Neural cell (in vitro differentiated cells): ENCODE measurements around the gene REL.

ENCODE experiments used
- EP300 ChIP-seq: fragments of 450-650 bp; conservative IDR thresholded peaks from 2 replicates; pipeline ENCODE4 v1.6.1; 2014; ENCODE audit warnings: antibody characterized with exemption, mild to moderate bottlenecking, moderate library complexity; ENCODE audit not compliant: poor library complexity, severe bottlenecking
- EZH2 ChIP-seq: fragments of 200-600, 300-800 bp; shearing (Covaris generic), sonication (generic); IDR thresholded peaks from 2 replicates; pipeline ENCODE4 v1.6.1; 2014; ENCODE audit warnings: antibody characterized with exemption, low read length, borderline replicate concordance, mild to moderate bottlenecking; ENCODE audit not compliant: insufficient read depth, poor library complexity, severe bottlenecking
- MXI1 ChIP-seq: fragments of 450-650 bp; conservative IDR thresholded peaks from 2 replicates; pipeline ENCODE4 v1.6.1; 2014; ENCODE audit warnings: antibody characterized with exemption, mild to moderate bottlenecking; ENCODE audit not compliant: poor library complexity, severe bottlenecking
- POLR2AphosphoS5 ChIP-seq: IDR thresholded peaks from 2 replicates; pipeline ENCODE4 v1.6.1; 2012
- RAD21 ChIP-seq: fragments of 450-650 bp; conservative IDR thresholded peaks from 2 replicates; pipeline ENCODE4 v1.6.1; 2014; ENCODE audit warnings: antibody characterized with exemption, mild to moderate bottlenecking, moderate library complexity
- TAF1 ChIP-seq: IDR thresholded peaks from 2 replicates; pipeline ENCODE4 v1.6.1; 2012; ENCODE audit warnings: low read depth
- TF ChIP-seq, protein P1 (sequence below): fragments of 450-650 bp; IDR thresholded peaks from 2 replicates; pipeline ENCODE4 v1.5.1; 2014; ENCODE audit warnings: antibody characterized with exemption, mild to moderate bottlenecking, moderate library complexity; ENCODE audit not compliant: poor library complexity, severe bottlenecking
- TF ChIP-seq, protein P2 (sequence below): IDR thresholded peaks from 2 replicates; pipeline ENCODE4 v1.6.1; 2012; ENCODE audit warnings: borderline replicate concordance

DNA sequence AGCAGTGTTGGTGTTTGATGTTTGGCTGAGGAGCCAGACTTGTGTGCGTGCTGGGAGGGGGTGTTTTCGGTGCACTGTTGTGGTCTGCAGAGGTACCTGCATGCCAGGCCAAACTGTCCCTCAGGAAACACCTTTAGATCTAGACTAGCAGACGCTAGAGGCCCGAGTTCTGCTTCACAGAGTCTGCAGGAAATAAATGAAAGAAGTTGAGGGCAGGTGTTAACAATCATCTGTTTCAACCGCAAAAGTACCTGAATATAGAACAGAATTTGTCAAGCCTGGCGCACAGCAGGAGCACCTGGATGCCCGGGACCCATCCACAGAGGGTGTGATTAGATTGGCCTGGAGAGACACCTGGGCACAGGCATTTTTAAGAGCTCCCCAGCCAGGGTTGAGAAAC lies 40.5 kb upstream of the REL start:
- TF ChIP-seq POLR2AphosphoS5: no peak
- TF ChIP-seq EZH2: no peak
- TF ChIP-seq, protein P1, sequence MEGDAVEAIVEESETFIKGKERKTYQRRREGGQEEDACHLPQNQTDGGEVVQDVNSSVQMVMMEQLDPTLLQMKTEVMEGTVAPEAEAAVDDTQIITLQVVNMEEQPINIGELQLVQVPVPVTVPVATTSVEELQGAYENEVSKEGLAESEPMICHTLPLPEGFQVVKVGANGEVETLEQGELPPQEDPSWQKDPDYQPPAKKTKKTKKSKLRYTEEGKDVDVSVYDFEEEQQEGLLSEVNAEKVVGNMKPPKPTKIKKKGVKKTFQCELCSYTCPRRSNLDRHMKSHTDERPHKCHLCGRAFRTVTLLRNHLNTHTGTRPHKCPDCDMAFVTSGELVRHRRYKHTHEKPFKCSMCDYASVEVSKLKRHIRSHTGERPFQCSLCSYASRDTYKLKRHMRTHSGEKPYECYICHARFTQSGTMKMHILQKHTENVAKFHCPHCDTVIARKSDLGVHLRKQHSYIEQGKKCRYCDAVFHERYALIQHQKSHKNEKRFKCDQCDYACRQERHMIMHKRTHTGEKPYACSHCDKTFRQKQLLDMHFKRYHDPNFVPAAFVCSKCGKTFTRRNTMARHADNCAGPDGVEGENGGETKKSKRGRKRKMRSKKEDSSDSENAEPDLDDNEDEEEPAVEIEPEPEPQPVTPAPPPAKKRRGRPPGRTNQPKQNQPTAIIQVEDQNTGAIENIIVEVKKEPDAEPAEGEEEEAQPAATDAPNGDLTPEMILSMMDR: no peak
- TF ChIP-seq, protein P2, sequence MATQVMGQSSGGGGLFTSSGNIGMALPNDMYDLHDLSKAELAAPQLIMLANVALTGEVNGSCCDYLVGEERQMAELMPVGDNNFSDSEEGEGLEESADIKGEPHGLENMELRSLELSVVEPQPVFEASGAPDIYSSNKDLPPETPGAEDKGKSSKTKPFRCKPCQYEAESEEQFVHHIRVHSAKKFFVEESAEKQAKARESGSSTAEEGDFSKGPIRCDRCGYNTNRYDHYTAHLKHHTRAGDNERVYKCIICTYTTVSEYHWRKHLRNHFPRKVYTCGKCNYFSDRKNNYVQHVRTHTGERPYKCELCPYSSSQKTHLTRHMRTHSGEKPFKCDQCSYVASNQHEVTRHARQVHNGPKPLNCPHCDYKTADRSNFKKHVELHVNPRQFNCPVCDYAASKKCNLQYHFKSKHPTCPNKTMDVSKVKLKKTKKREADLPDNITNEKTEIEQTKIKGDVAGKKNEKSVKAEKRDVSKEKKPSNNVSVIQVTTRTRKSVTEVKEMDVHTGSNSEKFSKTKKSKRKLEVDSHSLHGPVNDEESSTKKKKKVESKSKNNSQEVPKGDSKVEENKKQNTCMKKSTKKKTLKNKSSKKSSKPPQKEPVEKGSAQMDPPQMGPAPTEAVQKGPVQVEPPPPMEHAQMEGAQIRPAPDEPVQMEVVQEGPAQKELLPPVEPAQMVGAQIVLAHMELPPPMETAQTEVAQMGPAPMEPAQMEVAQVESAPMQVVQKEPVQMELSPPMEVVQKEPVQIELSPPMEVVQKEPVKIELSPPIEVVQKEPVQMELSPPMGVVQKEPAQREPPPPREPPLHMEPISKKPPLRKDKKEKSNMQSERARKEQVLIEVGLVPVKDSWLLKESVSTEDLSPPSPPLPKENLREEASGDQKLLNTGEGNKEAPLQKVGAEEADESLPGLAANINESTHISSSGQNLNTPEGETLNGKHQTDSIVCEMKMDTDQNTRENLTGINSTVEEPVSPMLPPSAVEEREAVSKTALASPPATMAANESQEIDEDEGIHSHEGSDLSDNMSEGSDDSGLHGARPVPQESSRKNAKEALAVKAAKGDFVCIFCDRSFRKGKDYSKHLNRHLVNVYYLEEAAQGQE: no peak
- no peak for TF ChIP-seq MXI1
- no peak for TF ChIP-seq EP300
- TF ChIP-seq TAF1: no peak
- no peak for TF ChIP-seq RAD21
